GM18520 (cell line): ENCODE measurements around the gene MAPK13.
"Not testable (repeated sequence)": the region's sequence is repeated elsewhere in the genome, so short reads cannot be mapped to it uniquely, and the experiment has no call there.

ENCODE experiments used
- ATAC-seq: cut with Tn5 transposase; IDR thresholded peaks from one replicate; pipeline ENCODE4 v1.9.1; 2021; ENCODE audit not compliant: unreplicated experiment

MAPK13 gene

DNA sequence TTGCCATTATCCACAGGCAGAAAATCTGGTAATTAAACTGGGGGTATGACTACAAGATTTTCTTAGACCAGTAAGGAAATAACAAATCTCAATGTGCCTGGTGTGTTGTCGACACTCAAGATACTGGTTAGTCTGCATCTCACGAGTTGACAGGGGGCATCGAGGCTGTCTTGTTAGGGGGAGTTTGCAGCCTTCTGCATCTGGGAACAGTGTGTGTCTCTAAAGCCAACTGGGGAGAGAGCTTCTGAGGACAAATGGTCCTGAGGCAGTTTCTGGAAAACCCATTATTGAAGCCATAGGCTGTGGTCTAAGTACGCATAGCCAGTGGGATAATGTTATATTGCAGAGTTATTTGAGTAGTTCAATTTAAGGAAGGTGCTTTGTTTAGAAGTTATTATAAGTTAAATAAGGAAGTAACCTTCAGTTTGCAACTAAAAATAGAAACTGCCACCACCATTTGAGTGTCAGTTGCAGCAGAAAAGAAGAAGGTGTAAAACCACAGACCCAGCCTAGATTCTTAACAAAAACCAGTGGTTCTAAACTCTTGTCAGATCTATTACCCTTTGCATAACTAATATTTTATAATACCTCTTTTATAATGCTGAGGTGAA is 15.4 kb upstream of the MAPK13 start:
- peak; percentile 42 for ATAC-seq

DNA sequence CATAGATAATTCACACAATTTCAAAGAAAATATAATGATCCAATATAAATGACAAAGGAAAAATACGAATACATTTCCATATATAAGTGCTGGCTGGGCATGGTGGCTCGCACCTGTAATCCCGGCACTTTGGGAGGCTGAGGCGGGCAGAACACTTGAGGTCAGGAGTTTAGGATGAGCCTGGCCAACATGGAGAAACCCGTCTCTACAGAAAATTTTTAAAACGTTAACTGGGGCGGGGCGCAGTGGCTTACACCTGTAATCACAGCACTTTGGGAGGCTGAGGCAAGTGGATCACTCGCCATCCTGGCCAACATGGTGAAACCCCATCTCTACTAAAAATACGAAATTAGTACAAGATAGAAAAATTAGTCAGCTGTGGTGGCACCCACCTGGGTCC is 14.9 kb upstream of the MAPK13 start:
- ATAC-seq, result no peak

DNA sequence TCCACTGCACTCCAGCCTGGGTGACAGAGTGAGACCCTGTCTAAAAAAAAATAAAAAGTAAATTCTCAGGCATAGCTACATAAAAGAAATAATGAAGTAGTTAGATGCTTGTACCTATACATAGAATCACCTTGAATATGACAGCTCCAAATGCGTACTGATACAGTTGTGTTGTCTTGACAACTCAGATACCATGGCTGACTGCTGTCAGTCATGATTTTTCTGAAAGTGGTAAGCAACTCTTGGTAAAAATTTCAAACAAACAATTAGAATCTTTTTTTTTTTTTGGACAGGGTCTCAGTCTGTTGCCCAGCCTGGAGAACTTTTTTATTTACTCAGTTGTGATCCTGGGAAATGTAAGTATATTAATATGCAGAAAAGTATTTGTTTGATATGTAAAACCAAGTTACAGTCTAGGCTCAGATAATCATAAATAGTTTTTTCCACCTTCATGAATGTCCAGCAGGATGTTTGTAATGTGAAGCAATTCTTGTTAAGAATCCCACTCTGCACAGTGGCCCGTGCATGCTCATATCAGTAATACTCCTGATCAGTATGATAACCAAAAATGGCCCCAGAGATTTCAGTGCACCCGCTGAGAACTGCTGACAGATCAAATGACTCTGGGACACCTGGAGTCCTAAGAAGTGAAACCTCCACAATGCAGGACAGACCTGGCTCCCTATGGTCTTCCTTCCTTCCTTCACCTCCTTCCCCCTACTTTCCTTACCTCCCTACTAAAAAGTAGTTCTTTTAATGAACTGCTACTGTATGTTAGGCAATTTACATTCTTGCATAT is 14.0 kb upstream of the MAPK13 start:
- ATAC-seq, result no peak

DNA sequence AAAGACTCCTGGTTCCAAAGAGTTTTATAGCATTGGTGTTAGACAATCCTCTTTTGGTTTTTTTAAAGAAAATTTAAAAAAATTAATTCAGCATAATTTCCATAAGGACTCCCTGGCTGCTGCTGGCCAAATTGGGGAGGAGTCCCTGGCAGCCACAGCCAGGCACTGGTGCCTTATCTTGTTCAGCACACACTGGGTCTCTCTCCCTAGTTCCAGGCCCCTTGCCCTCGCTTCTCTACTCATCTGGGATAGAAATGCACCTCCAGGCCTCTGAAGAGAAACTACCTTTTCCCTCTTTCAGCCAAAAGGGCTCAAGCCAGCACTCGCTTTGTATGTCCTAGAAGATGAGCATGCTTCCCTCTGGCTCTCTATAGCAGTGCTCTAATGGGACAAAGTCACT is 13.4 kb upstream of the MAPK13 start:
- ATAC-seq, result no peak

DNA sequence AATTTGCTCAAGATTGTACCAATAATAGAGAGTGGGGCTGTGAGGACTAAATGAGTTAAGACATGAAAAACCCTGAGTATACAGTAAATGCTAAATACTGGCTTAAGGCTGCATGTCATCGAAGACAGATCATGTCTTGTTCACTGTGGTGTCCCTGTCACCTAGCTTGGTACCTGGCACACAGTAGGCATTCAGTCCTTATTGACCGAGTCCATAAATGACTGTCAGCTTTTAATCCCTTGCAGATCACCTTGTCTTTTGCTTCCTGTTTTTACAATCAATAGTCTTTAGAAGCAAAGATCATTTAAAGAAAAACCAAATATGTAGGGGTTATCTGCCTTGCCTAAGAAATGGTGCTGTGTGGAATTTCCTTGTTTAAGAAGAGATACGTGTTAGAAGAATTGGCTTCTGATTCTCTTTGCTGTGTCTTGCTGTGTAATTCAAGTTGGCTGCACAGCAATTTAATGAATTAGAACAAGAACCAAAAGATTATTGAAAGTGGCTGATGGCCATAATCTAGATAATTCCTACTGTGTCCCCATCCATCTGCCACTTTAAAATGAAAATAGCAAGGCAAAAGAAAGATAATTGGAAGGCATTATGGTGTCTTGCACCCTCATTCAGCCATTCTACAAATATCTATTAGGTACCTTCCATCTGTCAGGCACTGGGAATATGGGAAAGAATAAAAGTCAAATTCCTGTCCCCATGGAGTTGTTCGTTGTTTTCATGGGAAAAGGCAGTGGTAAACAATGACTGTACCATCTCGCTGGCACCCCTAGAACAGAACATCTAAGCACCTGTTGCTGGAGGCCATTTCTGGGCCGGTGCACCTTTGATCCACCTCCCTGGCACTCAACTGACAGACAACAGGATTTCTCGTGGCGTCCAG is 12.4 kb upstream of the MAPK13 start:
- no peak for ATAC-seq

GRCh38 chr6:36118550-36119107 is 11.7 kb upstream of the MAPK13 start:
- no peak for ATAC-seq

- ATAC-seq, result no peak
These were observed 11.1 kb upstream of the MAPK13 start for GRCh38 chr6:36119209-36119608.

DNA sequence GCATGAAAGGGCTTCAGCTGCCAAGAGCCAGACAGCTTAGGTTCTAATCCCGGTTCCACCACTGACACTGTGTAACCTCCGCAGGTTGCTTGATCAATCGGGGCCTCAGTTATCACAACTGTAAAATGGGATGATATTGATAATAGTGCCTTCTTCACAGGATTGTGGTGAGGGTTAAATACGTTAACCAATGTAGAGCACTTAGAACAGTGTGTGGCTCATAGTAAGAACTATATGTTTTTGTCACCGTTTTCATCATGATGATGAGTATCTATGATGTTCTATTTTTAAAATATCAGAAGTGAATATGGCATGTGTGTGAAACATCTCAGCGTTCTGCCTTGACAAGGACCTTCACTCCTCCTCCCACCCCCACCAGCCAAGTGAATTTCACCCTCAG is 10.3 kb upstream of the MAPK13 start:
- ATAC-seq, result no peak

DNA sequence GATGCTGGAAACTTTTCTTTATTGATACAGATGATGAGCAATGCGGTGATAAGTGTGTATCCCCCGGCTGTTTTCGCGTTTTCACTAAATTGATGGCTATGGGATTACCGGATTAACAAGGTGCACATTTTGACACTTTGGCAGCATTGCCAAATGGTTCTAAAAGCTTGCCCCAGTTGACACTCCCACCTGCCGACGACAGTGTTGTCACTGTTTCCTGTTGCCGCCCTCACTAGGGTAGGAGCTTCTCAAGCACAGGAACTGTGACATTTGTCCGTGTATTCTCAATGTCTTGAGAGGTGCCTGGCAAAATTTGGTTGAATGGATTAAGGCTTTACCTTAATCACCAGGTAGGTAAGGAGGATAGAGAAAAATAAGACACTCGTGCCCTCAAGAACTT is 9.8 kb upstream of the MAPK13 start:
- ATAC-seq, result no peak

- ATAC-seq, result no peak
These were observed 9.1 kb upstream of the MAPK13 start for GRCh38 chr6:36120979-36121786.

GRCh38 chr6:36121787-36122494 is 8.4 kb upstream of the MAPK13 start:
- no peak for ATAC-seq

DNA sequence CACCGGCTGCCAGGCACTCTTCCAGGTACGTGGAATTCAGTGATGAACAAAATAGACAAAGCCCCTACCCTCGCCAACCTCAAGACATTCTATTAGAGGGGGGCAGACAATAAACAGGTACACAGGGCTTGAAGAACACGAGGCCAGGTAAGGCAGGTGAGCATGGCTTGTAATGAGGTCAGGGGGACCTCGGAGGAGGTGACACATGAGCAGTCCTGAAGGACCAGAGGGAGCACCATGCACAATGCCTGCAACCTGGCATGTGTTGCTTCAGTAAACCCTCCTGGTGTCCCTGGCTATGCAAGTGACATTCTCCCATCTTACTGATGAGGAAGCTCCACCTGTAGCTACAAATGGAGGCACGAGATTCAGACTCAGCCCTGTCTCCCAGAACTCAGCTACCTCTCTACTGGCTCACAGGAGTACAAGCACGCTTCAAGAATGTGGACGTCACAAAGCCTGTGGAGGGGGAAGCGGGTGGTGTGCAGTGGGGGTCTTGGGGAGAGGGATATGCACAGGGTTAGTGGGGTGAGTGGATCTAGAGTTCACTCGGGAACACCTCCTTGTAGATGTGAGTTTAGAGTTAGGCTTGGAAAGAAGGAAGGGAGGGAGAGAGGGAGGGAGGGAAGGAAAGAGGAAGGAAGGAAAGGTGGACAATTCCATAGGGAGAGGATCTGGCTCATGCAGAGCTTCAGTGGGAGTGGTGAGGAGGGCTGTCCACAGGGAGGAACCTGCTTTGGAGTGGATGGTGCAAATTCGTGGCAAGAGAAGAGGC is 7.6 kb upstream of the MAPK13 start:
- ATAC-seq, result no peak

- peak; percentile 49 for ATAC-seq
These were observed 6.8 kb upstream of the MAPK13 start for GRCh38 chr6:36123270-36124139.

DNA sequence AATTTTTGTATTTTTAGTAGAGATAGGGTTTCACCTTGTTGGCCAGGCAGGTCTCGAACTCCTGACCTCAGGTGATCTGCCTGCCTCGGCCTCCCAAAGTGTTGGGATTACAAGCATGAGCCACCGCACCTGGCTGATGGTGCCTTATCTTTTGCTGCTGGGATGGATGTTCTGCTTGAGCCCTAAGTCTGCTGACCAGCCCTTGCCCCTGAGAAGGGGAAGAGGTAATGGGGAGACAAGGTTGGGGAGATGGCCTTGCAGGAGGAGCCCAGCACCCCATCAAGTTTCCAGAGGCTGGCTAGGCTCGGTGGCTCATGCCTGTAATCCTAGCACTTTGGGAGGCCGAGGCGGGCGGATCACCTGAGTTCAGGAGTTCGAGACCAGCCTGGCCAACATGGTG is 6.0 kb upstream of the MAPK13 start:
- not testable (repeated sequence) for ATAC-seq

DNA sequence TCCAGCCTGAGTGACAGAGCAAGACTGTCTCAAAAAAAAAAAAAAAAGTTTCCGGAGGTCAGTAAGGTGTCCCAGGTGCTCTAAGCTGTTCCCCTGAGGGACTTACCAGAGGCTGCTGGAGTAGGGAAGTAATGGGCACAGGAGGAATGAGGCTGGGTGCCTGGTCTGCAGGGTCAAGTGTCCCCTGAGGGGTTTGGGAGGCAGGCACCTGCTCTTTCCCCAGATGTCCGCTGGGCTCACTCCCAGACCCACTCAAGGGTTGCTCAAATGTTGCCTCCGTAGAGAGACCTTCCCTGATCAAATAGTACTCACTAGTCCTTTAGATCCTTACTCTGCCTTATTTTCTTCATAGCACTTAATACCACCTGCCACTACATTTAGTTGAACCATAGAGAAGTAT is 5.4 kb upstream of the MAPK13 start:
- no peak for ATAC-seq

DNA sequence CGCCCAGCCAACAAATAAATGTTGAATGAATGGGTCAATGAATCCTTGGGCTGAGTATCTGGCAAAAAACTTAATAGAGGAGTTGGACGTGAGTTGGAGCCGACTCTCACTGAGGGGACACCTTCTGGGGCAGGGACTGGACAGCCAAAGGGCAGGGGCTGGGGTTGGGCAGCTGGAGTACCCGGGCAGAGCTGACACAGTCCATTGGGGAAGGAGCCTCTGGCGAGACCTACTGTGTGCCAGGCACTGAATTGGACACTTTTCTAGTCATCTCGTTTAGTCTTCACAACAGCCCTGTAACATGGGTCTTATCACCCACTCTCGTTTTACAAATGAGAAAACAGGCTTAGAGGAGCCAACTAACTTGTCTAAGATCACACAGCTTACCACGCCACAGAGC is 4.7 kb upstream of the MAPK13 start:
- no peak for ATAC-seq

DNA sequence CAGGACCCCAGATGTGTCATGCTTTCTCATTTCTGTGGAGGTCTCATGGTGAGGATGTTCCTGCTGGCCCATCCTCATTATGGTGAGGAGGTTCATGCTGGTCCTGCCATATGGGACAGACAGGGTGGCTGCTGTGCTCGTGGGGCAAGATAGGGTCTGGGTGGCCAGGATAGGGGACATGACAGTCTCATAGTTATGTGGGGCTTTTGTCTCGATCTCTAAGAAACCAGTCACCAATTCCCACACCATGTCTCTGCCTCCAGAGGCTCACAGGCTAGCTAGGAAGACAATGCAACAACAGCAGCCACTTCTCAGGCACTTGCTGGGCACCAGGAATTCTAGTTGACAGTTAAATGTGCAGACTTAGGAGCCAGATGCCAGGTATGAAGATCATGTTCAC is 4.2 kb upstream of the MAPK13 start:
- no peak for ATAC-seq
